CD4-positive, alpha-beta T cell (primary cell): ENCODE data around the gene COQ10A. TPM values are rescaled to one million over a fixed set of nuclear protein-coding genes. Genes with fewer than 3 reads are reported as not detected.

Source experiments
- total RNA-seq, 174 experiments: library from RNA in 2 of 174; stranded (reverse) in 2 of 174; gene quantifications; one replicate each; pipeline ENCODE4 v1.2.3 and lab custom pipeline; 2021 to 2026

The COQ10A gene
- total RNA-seq, 2 experiments from 2014 or later = 27.6 to 29.2 TPM

Other genes with a start within 250 kb of the COQ10A start
- 1 to 10 TPM; 2.5 to 5.0 TPM for gene IKZF4, start 245.9 kb upstream of the COQ10A start, total RNA-seq
- gene RPS26, start 225.0 kb upstream of the COQ10A start, total RNA-seq = 100 to 1,000 TPM; 118 to 126 TPM
- gene ERBB3, start 186.8 kb upstream of the COQ10A start, total RNA-seq = under 1 TPM; 0.22 to 0.47 TPM
- gene PA2G4, start 162.4 kb upstream of the COQ10A start, total RNA-seq = 10 to 100 TPM; 51.0 to 61.0 TPM
- 1,000 to 10,000 TPM; 5,865 to 5,989 TPM for gene RPL41, start 150.3 kb upstream of the COQ10A start, total RNA-seq
- gene ZC3H10, start 148.7 kb upstream of the COQ10A start, total RNA-seq = 1 to 10 TPM; 6.3 to 8.9 TPM
- gene ESYT1, start 138.7 kb upstream of the COQ10A start, total RNA-seq = 10 to 100 TPM; 88.5 to 90.3 TPM
- 1 to 10 TPM; 6.2 to 6.4 TPM for gene MYL6B, start 114.4 kb upstream of the COQ10A start, total RNA-seq
- 100 to 1,000 TPM; 670 to 673 TPM for gene MYL6, start 108.6 kb upstream of the COQ10A start, total RNA-seq
- gene SMARCC2, start 77.5 kb upstream of the COQ10A start, total RNA-seq = 100 to 1,000 TPM; 104 to 109 TPM
- gene RNF41, start 45.0 kb upstream of the COQ10A start, total RNA-seq = 10 to 100 TPM; 28.0 to 32.4 TPM
- 1 to 10 TPM; 7.6 to 9.1 TPM for gene NABP2, start 42.6 kb upstream of the COQ10A start, total RNA-seq
- under 1 TPM in 1 of 2 experiments, not detected in 1; 0.33 TPM for gene SLC39A5, start 36.9 kb upstream of the COQ10A start, total RNA-seq
- 10 to 100 TPM; 23.9 to 30.8 TPM for gene ANKRD52, start 8.6 kb upstream of the COQ10A start, total RNA-seq
- 100 to 1,000 TPM; 139 to 145 TPM for gene CS, start 33.4 kb downstream of the COQ10A start, total RNA-seq
- gene CNPY2, start 49.0 kb downstream of the COQ10A start, total RNA-seq = 10 to 100 TPM; 30.5 to 33.4 TPM
- gene PAN2, start 67.1 kb downstream of the COQ10A start, total RNA-seq = 100 to 1,000 TPM; 104 to 107 TPM
- gene IL23A, start 71.9 kb downstream of the COQ10A start, total RNA-seq = 10 to 100 TPM; 25.2 to 27.5 TPM
- 100 to 1,000 TPM; 114 to 125 TPM for gene STAT2, start 93.2 kb downstream of the COQ10A start, total RNA-seq
- gene APOF, start 95.9 kb downstream of the COQ10A start, total RNA-seq = not detected
- 1 to 10 TPM; 3.0 to 3.1 TPM for gene TIMELESS, start 182.5 kb downstream of the COQ10A start, total RNA-seq
- gene MIP, start 187.7 kb downstream of the COQ10A start, total RNA-seq = not detected
- 1 to 10 TPM; 7.4 to 7.9 TPM for gene SPRYD4, start 201.6 kb downstream of the COQ10A start, total RNA-seq
- 1 to 10 TPM; 1.6 to 2.2 TPM for gene GLS2, start 221.2 kb downstream of the COQ10A start, total RNA-seq